ENCODE measurements around the gene SSX2B.
"Not testable (repeated sequence)": the region's sequence is repeated elsewhere in the genome, so short reads cannot be mapped to it uniquely, and the experiment has no call there.

SSX2B gene, protein sequence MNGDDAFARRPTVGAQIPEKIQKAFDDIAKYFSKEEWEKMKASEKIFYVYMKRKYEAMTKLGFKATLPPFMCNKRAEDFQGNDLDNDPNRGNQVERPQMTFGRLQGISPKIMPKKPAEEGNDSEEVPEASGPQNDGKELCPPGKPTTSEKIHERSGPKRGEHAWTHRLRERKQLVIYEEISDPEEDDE

DNA sequence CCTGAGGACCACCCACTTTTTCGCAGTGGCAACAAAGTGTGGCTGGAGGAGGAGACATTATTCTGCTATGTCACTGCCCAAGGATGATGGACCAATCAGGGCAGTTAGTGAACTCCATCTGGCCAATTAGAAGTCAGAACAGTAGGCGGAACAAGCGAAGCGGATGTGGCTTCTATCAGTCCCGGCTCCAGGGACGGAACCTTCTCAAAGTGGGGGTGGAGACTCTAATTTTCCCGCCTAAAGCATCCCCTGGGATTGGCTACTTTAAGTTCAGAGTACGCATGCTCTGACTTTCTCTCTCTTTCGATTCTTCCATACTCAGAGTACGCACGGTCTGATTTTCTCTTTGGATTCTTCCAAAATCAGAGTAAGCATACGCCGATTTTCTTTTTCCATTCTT, at the start of gene SSX2B:
SSX2B (plus strand) TSS at position 301 of the 400 bp plus-strand sequence. CDS start 1,429 bp downstream, outside the sequence.
- not testable (repeated sequence) for H3K4me1 ChIP-seq (ENCODE audit: control insufficient read depth, insufficient read depth, low read length); H3K9ac ChIP-seq (ENCODE audit: low read depth, low read length); H3K27me3 ChIP-seq (ENCODE audit: control insufficient read depth, insufficient read depth, low read length); H3K9me3 ChIP-seq (ENCODE audit: control insufficient read depth, insufficient read depth, low read length); H3K36me3 ChIP-seq (ENCODE audit: control insufficient read depth, insufficient read depth, low read length); H3K4me3 ChIP-seq (ENCODE audit: low read depth, low read length)

DNA sequence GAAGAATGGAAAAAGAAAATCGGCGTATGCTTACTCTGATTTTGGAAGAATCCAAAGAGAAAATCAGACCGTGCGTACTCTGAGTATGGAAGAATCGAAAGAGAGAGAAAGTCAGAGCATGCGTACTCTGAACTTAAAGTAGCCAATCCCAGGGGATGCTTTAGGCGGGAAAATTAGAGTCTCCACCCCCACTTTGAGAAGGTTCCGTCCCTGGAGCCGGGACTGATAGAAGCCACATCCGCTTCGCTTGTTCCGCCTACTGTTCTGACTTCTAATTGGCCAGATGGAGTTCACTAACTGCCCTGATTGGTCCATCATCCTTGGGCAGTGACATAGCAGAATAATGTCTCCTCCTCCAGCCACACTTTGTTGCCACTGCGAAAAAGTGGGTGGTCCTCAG, 44.0 kb upstream of the SSX2B start, which contains the start of gene SSX2:
SSX2 (minus strand) TSS at position 101 of the 400 bp plus-strand sequence. CDS start 1,429 bp downstream, outside the sequence.
- H3K4me3 ChIP-seq (ENCODE audit: low read depth, low read length); H3K36me3 ChIP-seq (ENCODE audit: control insufficient read depth, insufficient read depth, low read length); H3K9me3 ChIP-seq (ENCODE audit: control insufficient read depth, insufficient read depth, low read length); H3K9ac ChIP-seq (ENCODE audit: low read depth, low read length); H3K27me3 ChIP-seq (ENCODE audit: control insufficient read depth, insufficient read depth, low read length); H3K4me1 ChIP-seq (ENCODE audit: control insufficient read depth, insufficient read depth, low read length): not testable (repeated sequence)

DNA sequence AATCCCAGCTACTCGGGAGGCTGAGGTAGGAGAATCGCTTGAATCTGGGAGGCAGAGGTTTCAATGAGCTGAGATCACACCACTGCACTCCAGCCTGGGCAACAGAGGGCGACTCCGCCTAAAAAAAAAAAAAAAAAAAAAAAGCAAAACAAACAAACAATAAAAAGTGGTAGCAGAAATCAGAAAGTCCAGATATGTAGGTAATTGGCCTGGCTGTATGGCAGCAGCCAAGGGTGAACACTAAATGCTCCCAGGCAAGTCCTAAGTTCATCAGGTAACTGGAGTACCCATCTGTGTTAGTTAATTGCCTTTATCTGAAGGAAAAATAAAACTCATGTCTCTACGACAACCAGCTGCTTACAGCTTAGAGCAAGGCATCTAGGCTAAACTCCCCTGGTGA, 14.9 kb downstream of the SSX2B start:
- H3K4me3 ChIP-seq (ENCODE audit: low read depth, low read length); H3K9ac ChIP-seq (ENCODE audit: low read depth, low read length); H3K27me3 ChIP-seq (ENCODE audit: control insufficient read depth, insufficient read depth, low read length); H3K9me3 ChIP-seq (ENCODE audit: control insufficient read depth, insufficient read depth, low read length); H3K4me1 ChIP-seq (ENCODE audit: control insufficient read depth, insufficient read depth, low read length); H3K36me3 ChIP-seq (ENCODE audit: control insufficient read depth, insufficient read depth, low read length): not testable (repeated sequence)

DNA sequence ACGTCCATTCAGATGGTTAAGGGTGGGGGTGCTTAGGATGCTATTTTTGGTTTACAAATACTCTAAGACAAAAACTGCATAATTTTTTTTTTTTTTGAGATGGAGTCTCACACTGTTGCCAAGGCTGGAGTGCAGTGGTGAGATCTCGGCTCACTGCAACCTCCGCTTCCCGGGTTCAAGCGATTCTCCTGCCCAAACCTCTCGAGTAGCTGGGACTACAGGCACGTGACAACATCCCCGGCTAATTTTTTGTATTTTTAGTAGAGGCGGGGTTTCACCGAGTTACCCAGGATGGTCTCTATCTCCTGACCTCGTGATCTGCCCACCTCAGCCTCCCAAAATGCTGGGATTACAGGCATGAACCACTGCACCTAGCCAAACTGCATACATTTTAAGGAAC, 22.5 kb downstream of the SSX2B start:
- not testable (repeated sequence) for H3K36me3 ChIP-seq (ENCODE audit: control insufficient read depth, insufficient read depth, low read length); H3K9ac ChIP-seq (ENCODE audit: low read depth, low read length)

DNA sequence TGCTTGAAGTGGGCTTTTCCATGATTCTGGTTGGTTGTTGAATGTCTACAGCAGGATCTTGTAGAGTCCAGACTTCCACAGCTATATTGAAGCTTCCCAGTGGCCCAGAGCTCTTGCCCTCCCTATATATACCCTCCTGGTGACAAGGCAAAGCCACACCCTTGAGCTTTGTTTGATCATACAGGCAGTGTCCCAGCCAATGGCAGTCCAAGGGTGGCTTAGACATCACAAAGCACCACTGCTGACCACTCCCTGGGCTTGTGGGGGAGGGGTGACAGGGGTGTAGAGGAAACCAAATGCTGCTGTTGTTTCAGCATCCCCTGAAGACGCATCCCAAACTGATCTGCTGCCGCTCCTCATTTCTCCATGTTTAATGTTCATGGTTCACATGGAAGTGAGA, 46.3 kb downstream of the SSX2B start, which contains the start of gene SPANXN5:
SPANXN5 (minus strand) TSS at position 101 of the 400 bp plus-strand sequence; CDS start at position 22, 79 bp downstream.
- H3K9me3 ChIP-seq (ENCODE audit: control insufficient read depth, insufficient read depth, low read length); H3K36me3 ChIP-seq (ENCODE audit: control insufficient read depth, insufficient read depth, low read length); H3K4me1 ChIP-seq (ENCODE audit: control insufficient read depth, insufficient read depth, low read length); H3K4me3 ChIP-seq (ENCODE audit: low read depth, low read length); H3K27me3 ChIP-seq (ENCODE audit: control insufficient read depth, insufficient read depth, low read length); H3K9ac ChIP-seq (ENCODE audit: low read depth, low read length): not testable (repeated sequence)

More for the DNA sequence above, 22.5 kb downstream of the SSX2B start:
- not testable (repeated sequence) for H3K27me3 ChIP-seq (ENCODE audit: control insufficient read depth, insufficient read depth, low read length); H3K4me1 ChIP-seq (ENCODE audit: control insufficient read depth, insufficient read depth, low read length); H3K4me3 ChIP-seq (ENCODE audit: low read depth, low read length); H3K9me3 ChIP-seq (ENCODE audit: control insufficient read depth, insufficient read depth, low read length)

DNA sequence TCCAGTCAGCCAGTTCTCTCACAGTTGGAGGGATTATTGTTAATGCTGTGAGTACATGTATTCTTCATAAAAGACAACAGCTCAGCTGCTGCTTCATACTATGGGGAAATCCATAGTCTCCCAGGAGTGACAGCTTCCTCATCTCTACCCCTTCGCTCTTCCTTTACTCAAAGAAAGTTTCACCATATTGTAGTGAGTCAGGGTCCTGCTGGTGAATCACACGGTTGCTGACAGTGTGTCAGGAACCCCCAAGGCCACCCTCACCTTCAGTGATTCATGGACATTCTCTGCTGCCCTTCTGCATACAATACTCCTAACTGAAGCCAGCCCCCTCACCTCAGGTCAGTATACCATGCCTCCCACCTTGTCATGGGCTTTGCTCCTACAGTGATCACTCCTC, 53.8 kb downstream of the SSX2B start:
- not testable (repeated sequence) for H3K9ac ChIP-seq (ENCODE audit: low read depth, low read length); H3K4me3 ChIP-seq (ENCODE audit: low read depth, low read length); H3K9me3 ChIP-seq (ENCODE audit: control insufficient read depth, insufficient read depth, low read length); H3K36me3 ChIP-seq (ENCODE audit: control insufficient read depth, insufficient read depth, low read length); H3K4me1 ChIP-seq (ENCODE audit: control insufficient read depth, insufficient read depth, low read length); H3K27me3 ChIP-seq (ENCODE audit: control insufficient read depth, insufficient read depth, low read length)
